Heart left ventricle (tissue), 16 donors: Measurements from ENCODE around the gene FBXO48. TPM values are rescaled to one million over a fixed set of nuclear protein-coding genes. Genes with fewer than 3 reads are reported as not detected.
A peak's percentile ranks its signal among the peaks of the same experiment; 100 is the strongest.

ENCODE experiments used
- ATAC-seq, 4 donors: fragments of 200-7000 bp; cut with Tn5 transposase; one replicate each; pipeline ENCODE4 v1.9.1; 2020 to 2022; ENCODE audit warnings: moderate library complexity in 4 of 4, mild to moderate bottlenecking in 3 of 4, moderate number of reproducible peaks in 1 of 4
- DNase-seq, 5 donors: peaks; one replicate each; pipeline ENCODE4 v3.0.0-alpha.2; 2020
- H3K27ac ChIP-seq, 12 donors: fragments of 200-600 bp; sonication (generic) in 4 of 12; one replicate each; pipeline versions ENCODE4 v1.5.0 to v1.8.0; 2016 to 2022; ENCODE audit warnings: mild to moderate bottlenecking in 2 of 12
- H3K27me3 ChIP-seq, 9 donors: fragments of 200-600 bp; sonication (generic) in 2 of 9; one replicate each; pipeline versions ENCODE4 v1.5.1 to v1.8.0; 2016 to 2022; ENCODE audit warnings: mild to moderate bottlenecking in 3 of 9
- H3K36me3 ChIP-seq, 9 donors: fragments of 200-600 bp; sonication (generic) in 2 of 9; one replicate each; pipeline versions ENCODE4 v1.5.0 to v1.8.0; 2018 to 2022; ENCODE audit warnings: mild to moderate bottlenecking in 2 of 9
- H3K4me1 ChIP-seq, 12 donors: fragments of 200-600 bp; sonication (generic) in 4 of 12; one replicate each; pipeline versions ENCODE4 v1.5.0 to v1.8.0; 2016 to 2022; ENCODE audit warnings: mild to moderate bottlenecking in 3 of 12
- H3K4me3 ChIP-seq, 12 donors: fragments of 200-600 bp; sonication (generic) in 4 of 12; one replicate each; pipeline versions ENCODE4 v1.5.0 to v1.8.0; 2017 to 2022; ENCODE audit warnings: mild to moderate bottlenecking in 9 of 12, moderate library complexity in 4 of 12
- H3K9me3 ChIP-seq, 12 donors: fragments of 200-600 bp; sonication (generic) in 4 of 12; one replicate each; pipeline versions ENCODE4 v1.5.0 to v1.8.0; 2016 to 2022; ENCODE audit warnings: mild to moderate bottlenecking in 1 of 12
- CTCF ChIP-seq, 12 donors: fragments of 200-600 bp; sonication (generic) in 4 of 12; IDR thresholded peaks; one replicate each; pipeline versions ENCODE4 v1.5.0 to v1.8.0; 2018 to 2022; ENCODE audit warnings: antibody characterized with exemption in 12 of 12, mild to moderate bottlenecking in 5 of 12
- POLR2A ChIP-seq, 2 donors: fragments of 450-650 bp; IDR thresholded peaks; one replicate each; pipeline ENCODE4 v1.6.1; 2017; ENCODE audit warnings: antibody characterized with exemption in 2 of 2, mild to moderate bottlenecking in 2 of 2, moderate library complexity in 2 of 2
- WGBS, 4 donors: extraction: QIAGEN DNeasy Blood & Tissue Kit in 2 of 4; methylation state at CpG; one replicate each; pipeline versions ENCODE4 v1.1.5 to v1.1.7; 2013 to 2018; 5-methylcytosine and 5-hydroxymethylcytosine counted together
- intact Hi-C, 10 donors: fragments of 100-400 bp; cut with DNase I; formaldehyde crosslinking; loops; one replicate each; pipeline versions ENCODE4 v1.11.1 to v1.14.2; 2022
- polyA plus RNA-seq, 2 donors: library from polyadenylated mRNA; stranded (reverse); fragments of 200-250 nt; gene quantifications; one replicate each; pipeline ENCODE4 v1.2.3, GENCODE V29; 2013
- total RNA-seq, 9 donors: library from RNA; depleted of rRNA in 2 of 9; stranded (reverse); fragments of >200 nt in 2 of 9; fragmentation: NEBNext Ultra II Directional in 3 of 9; extraction: Animal tissue kit (Norgen Biotek cat#: 25700) in 3 of 9; gene quantifications; one replicate each; pipeline versions ENCODE4 v1.1.0 to v1.2.4, GENCODE V29; 2016 to 2023
- donor health status: ischemic (EF 13 %, LVEDD 7.1; RV severe dilation, severe dysfunction).
- donor health status: healthy with polysubstance abuse.
- donor health status: DM: no; HTN: yes; CAD: no.
- donor health status: DM: no; HTN: no; CAD: no.
- donor health status: ischemic (EF 25% LVEDD 6.9; RV normal size, moderate dysfunction).
- donor health status: ischemic (EF 25% LVEDD 5.7; RV mildly dilated, moderate dysfunction).
- donor health status: healthy.
- donor health status: DM: yes; HTN: yes; CAD: no.
- donor health status: ischemic (EF 35%, LVEDD 5.7; RV mildly dilated, moderate dysfunction).
- donor health status: nonischemic (EF 11% LVEDD 7.7; RV severe dilation, severe dysfunction).
- donor health status: DM: yes; HTN: yes; CAD: no.
- donor health status: PGD.
- donor health status: ischemic (EF 29% LVEDD 5.4; RV normal size, mild dysfunction).
- donor health status: nonischemic (EF 23%, LVEDD 6.1; RV moderate dilation, normal function).

The FBXO48 gene
- total and polyA plus RNA-seq, 11 donors: 0.42 to 1.3 (median 1.1) TPM

- ATAC-seq (no peak), DNase-seq (no peak)
- Histone ChIP-seq H3K9me3 (no peaks in the 10 kb centered on the region), H3K27me3 (no peaks in the 10 kb centered on the region), H3K4me1 (peaks cover 0 to 50% (median 0%) of the 10 kb centered on the region in 12 donors), H3K27ac (peak overlapping the region in 1 of 12 donors; percentile 40), H3K36me3 (no peaks in the 10 kb centered on the region), H3K4me3 (no peak overlapping the region)
- 88 to 91% (median 90%) methylated on average over 10 of the region's 10 CpGs for WGBS, 4 donors
- intact Hi-C loops: no loop called here
- no peak for TF ChIP-seq POLR2A (IDR thresholded peaks at IDR 0.05)
- TF ChIP-seq CTCF (IDR thresholded peaks at IDR 0.05): no peak
These were observed 40.1 kb downstream of the FBXO48 start for GRCh38 chr2:68426848-68427579.

GRCh38 chr2:68426446-68426845 lies 40.6 kb downstream of the FBXO48 start:
- TF ChIP-seq POLR2A (IDR thresholded peaks at IDR 0.05) (no peak), CTCF (IDR thresholded peaks at IDR 0.05) (no peak)
- Histone ChIP-seq H3K9me3 (no peaks in the 10 kb centered on the region), H3K36me3 (no peaks in the 10 kb centered on the region), H3K4me1 (peaks cover 0 to 50% (median 0%) of the 10 kb centered on the region in 12 donors), H3K27me3 (no peaks in the 10 kb centered on the region), H3K4me3 (no peak overlapping the region), H3K27ac (peak overlapping the region in 1 of 12 donors; percentile 40)
- DNase-seq: no peak
- no peak for ATAC-seq
- WGBS, 4 donors: 89 to 98% (median 93%) methylated on average over 1 of the region's 1 CpG
- intact Hi-C loops: no loop called here

GRCh38 chr2:68425503-68425902 lies 41.6 kb downstream of the FBXO48 start:
- Histone ChIP-seq H3K36me3 (no peaks in the 10 kb centered on the region), H3K27me3 (no peaks in the 10 kb centered on the region), H3K27ac (no peak overlapping the region), H3K4me1 (peaks cover 0 to 50% (median 0%) of the 10 kb centered on the region in 12 donors), H3K4me3 (no peak overlapping the region), H3K9me3 (no peaks in the 10 kb centered on the region)
- WGBS, 4 donors: 79 to 85% (median 81%) methylated on average over 3 of the region's 3 CpGs
- ATAC-seq (no peak), DNase-seq (no peak)
- intact Hi-C loops: no loop called here
- no peak for TF ChIP-seq CTCF (IDR thresholded peaks at IDR 0.05)
- no peak for TF ChIP-seq POLR2A (IDR thresholded peaks at IDR 0.05)

GRCh38 chr2:68423966-68424650 lies 43.0 kb downstream of the FBXO48 start:
- Histone ChIP-seq H3K27ac (peak overlapping the region in 1 of 12 donors; percentile 16), H3K27me3 (no peaks in the 10 kb centered on the region), H3K36me3 (no peaks in the 10 kb centered on the region), H3K9me3 (no peaks in the 10 kb centered on the region), H3K4me1 (peaks cover 0 to 50% (median 0%) of the 10 kb centered on the region in 12 donors), H3K4me3 (no peak overlapping the region)
- 61 to 72% (median 68%) methylated on average over 2 of the region's 2 CpGs for WGBS, 4 donors
- ATAC-seq (no peak), DNase-seq (no peak)
- no peak for TF ChIP-seq POLR2A (IDR thresholded peaks at IDR 0.05)
- TF ChIP-seq CTCF (IDR thresholded peaks at IDR 0.05): no peak
- intact Hi-C loops: no loop called here
